ENCODE results near the gene DCAF15.

DNA sequence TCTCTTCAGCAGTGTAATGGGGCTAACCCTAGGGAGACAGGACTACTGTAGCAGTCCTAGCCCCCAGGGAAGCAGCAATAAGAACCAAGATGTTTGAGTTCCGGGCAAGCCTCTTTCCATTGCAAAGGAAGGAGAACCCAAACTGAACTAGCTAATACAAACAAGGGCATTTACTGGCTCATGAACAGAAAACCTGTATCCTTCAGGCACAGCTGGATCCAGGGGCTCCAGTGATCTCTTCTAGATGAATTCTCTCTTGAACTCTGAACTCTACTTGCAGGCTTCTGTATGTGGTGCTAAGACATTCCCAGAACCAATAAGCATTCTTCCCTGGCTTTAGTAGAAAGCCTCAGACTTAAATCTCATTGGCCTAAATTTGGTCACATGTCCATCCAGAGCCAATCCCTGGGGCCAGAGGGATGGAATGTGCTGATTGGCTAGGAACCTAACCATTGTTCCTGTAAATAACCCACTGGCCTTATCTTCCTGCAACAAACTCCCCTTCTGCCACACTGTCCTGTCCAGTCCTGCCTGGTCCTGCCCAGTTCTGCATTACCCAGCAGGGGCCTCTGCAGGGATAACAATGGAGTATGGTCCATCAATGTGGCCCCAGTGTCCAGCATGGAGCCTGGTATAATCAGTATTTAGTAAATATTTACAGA, 10.2 kb upstream of the DCAF15 start:
- TF ChIP-seq, protein P1, sequence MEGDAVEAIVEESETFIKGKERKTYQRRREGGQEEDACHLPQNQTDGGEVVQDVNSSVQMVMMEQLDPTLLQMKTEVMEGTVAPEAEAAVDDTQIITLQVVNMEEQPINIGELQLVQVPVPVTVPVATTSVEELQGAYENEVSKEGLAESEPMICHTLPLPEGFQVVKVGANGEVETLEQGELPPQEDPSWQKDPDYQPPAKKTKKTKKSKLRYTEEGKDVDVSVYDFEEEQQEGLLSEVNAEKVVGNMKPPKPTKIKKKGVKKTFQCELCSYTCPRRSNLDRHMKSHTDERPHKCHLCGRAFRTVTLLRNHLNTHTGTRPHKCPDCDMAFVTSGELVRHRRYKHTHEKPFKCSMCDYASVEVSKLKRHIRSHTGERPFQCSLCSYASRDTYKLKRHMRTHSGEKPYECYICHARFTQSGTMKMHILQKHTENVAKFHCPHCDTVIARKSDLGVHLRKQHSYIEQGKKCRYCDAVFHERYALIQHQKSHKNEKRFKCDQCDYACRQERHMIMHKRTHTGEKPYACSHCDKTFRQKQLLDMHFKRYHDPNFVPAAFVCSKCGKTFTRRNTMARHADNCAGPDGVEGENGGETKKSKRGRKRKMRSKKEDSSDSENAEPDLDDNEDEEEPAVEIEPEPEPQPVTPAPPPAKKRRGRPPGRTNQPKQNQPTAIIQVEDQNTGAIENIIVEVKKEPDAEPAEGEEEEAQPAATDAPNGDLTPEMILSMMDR (IDR thresholded peaks at IDR 0.05), result no peak
- no peak for TF ChIP-seq ZFX (IDR thresholded peaks at IDR 0.05; ENCODE audit: borderline replicate concordance)
